ENCODE data around the gene UBE2J2.
"Not testable (repeated sequence)": the region's sequence is repeated elsewhere in the genome, so short reads cannot be mapped to it uniquely, and the experiment has no call there.

UBE2J2 gene

DNA sequence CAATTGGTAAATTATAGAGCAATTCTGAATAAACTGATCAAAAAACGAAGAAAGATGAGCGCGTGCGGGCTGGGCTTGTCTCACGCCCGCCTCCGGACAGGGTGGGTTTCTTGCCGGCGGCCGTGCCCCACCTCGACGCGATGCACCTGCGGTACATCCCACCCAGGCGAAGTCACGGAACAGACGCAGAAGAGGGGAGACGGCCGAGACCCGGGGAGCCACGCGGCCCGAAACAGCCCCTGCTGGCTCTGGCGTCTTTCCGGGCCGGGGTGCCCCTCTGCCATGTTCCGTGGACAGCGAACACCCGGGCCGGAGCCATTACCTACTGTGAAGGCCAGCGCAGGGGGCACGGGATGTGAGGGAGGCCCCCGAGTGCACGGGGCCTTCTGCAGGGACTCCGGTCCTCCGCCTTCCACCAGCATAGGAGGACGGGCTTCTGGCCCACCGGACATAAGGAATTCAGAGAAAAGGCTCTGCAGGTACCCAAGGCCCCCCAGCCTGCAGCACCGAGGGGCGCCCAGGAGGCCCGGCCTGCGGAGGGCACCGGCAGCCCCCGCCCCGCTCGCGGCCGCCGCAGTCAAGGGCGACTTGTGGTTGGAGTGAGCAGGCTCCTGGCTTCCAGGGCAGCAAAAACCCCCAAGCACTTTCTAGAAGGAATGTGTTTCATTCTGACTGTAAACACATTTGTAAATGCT is 19.5 kb downstream of the UBE2J2 start:
- DNase-seq: no peak

- DNase-seq: no peak
Observed at GRCh38 chr1:1253314-1253713, 20.3 kb downstream of the UBE2J2 start.

- DNase-seq: peak; percentile 81
Observed at GRCh38 chr1:1250786-1251284, 22.8 kb downstream of the UBE2J2 start.

- DNase-seq: not testable (repeated sequence)
Observed at GRCh38 chr1:1248009-1248913, 25.4 kb downstream of the UBE2J2 start.

GRCh38 chr1:1247341-1247913 is 26.2 kb downstream of the UBE2J2 start:
- DNase-seq: no peak

GRCh38 chr1:1246577-1247340 is 26.9 kb downstream of the UBE2J2 start, which contains the start of gene C1QTNF12:
Gene C1QTNF12, minus strand, starts transcription at chr1:1246722. Its CDS starts 32 bp downstream, at chr1:1246690.
- DNase-seq: no peak

DNA sequence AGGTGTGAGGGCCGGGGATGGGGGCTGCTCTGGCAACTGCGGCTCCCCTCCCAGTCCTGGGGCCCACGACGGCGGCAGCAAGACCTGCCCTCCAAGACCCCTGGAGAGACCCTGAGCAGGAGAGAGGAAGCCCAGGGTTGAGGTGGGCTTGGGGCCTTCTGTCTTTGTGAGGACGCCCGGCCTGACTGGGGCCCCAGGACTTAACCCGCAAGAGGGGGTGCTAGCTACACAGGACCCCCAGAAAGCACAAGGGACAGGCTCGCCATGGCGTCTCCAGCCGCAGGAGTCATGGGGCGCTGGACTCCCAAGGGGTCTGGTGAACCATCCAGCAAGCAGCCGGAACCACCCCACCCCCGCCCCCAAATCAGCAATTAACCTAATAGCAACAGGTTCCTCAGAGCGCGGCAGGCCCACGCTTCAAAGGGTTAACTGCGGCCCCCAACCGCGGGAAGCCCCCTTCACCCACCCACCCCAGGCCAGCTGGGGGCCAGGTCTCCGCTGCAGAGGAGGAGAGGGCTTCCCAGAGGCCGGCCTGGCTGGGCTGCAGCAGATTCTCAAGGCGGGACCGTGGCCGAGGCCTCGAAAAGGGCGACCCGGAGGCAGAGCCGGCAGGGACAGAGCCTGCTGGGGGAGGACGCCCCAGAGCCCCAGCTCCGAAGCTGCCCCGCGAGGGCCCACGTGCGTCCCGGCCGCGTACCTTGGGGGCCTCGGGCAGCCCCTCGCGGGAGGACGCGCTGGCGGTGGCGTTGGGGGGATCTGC is 27.7 kb downstream of the UBE2J2 start:
- DNase-seq: no peak

DNA sequence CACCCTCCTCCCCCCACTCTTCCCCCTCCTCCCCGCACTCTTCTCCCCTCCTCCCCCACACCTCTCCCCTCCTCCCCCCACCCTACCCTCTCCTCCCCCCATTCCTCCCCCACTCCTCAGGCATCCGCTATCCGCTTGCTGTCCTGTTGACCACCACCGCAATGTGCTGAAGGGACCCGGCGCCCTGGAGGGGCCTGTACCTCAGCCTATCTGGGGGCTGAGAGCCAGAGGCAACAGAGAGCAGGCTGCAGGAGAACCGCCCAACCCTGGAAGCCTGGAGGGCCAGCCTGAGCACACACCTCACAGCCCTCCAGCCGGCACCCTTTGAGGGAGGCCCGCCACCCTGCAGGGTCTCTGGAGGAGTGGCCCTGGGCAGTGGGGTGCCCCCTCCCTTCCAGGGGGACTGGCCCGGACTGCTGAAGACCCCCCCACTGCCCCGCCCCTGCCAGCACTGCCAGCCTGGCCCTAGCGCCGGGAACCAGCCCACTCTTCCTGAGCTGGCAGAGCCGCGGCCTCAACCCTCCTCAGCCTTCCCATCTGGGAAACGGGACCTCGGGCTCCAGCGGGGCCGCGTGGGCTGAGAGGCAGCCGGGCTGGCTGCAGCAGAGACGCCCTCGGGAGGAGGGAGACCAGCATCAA is 28.4 kb downstream of the UBE2J2 start:
- no peak for DNase-seq

GRCh38 chr1:1244192-1244811 is 29.4 kb downstream of the UBE2J2 start:
- no peak for DNase-seq

- DNase-seq: no peak
Observed at GRCh38 chr1:1243807-1244191, 29.9 kb downstream of the UBE2J2 start.

DNA sequence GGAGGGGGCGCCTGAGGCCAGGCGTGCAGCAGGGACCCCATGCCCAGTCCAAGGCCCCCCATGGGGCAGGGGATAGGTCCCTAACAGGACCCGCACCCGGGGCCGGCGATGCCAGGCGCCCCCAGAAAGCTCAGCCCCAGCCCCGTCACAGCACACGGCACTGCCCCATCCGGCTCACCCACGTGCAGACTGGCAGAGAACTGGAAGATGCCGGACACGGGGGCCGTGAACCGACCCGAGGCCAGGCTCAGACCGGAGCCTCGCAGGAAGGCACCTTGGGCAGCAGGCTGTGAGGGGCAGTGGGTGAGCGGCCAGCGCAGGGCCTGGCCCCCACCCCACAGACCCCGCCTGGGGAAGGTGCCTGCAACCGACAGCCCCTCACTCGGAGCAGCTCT is 30.4 kb downstream of the UBE2J2 start:
- no peak for DNase-seq

GRCh38 chr1:1242461-1243265 is 31.0 kb downstream of the UBE2J2 start:
- DNase-seq: no peak

GRCh38 chr1:1241588-1242219 is 31.9 kb downstream of the UBE2J2 start:
- DNase-seq: no peak

- no peak for DNase-seq
Observed at GRCh38 chr1:1240822-1241587, 32.6 kb downstream of the UBE2J2 start.

- DNase-seq: no peak
Observed at GRCh38 chr1:1240348-1240732, 33.3 kb downstream of the UBE2J2 start.

DNA sequence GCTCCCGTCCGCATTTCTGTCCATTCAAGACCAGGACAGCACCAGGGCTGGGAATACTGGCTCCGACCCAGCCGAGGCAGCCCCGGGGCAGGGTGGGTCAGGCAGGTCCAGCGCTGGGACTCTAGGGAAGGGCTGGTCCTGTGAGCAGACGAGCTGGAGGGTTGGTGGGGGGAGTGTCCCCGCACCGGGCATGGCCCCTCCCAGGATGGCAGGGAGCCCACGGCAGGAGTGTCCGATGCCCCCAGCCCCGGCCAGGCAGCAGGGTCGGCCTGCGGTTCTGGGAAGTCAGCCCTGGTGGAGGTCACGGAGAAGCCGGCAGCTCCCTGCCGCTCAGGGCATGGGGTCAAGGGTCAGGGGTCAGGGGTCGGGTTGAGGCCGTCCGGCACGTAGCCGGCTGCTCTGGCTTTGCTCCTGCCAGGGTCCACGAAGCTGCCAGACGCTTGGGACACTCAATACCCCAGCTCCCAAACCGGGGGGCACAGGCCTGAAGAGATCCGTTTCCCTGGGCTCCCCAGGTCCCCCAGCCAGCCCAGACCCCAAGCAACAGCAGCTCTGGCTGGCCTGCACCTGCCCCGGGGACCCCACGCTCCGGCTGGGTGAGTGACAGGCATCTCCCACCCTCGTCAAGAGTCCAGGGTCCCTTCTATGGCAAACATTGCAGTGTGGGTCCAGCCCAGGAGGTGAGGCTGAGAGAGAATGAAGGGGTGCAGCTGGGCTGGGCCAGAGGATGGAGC is 33.9 kb downstream of the UBE2J2 start:
- DNase-seq: no peak

DNA sequence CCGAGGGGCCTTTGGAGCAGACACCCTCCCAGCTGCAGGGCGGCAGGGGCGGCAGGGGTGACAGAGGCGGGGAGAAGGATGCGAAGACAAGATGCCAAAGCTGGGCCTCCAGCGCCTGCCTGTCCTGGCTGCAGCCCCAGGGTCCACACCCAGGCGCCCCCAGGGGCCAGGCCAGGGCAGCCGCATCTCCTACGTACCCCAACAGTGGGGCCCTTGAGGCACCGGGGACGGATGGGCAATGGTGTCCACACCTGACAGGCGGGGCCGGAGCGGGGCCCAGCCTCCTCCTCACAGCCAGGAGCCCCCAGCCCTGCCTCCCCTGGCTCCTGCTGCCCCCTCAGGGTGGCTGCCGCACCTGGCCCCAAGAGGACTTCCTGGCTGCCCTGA is 34.4 kb downstream of the UBE2J2 start:
- no peak for DNase-seq

- DNase-seq: no peak
Observed at GRCh38 chr1:1238702-1239178, 34.9 kb downstream of the UBE2J2 start.

All from CD4-positive, alpha-beta T cell treated with Interleukin-17A for 4 hours (primary cell).